Liver (tissue), 4 donors: ENCODE data around the gene DNMBP. TPM values are rescaled to one million over a fixed set of nuclear protein-coding genes. Genes with fewer than 3 reads are reported as not detected.

ENCODE experiments used
- polyA plus RNA-seq, 2 donors: library from polyadenylated mRNA; stranded (reverse) in 1 of 2; unstranded in 1 of 2; fragments of 200-250 nt in 1 of 2; fragments of >200 nt in 1 of 2; fragmentation: Nextera tagmentation in 1 of 2; extraction: Ambion mirVana in 1 of 2; gene quantifications; one replicate each; pipeline versions ENCODE4 v1.2.1 to v1.2.3, GENCODE V29; 2013 to 2015
- total RNA-seq, 2 donors: library from RNA; depleted of rRNA; stranded (reverse); fragments of >200 nt; gene quantifications; one replicate each; pipeline ENCODE4 v1.2.3, GENCODE V29; 2014
- donor health status: healthy.
- donor health status: healthy.
- donor health status: healthy.

The DNMBP gene
- total and polyA plus RNA-seq, 4 donors, result 3.8 to 12.6 (median 5.3) TPM

Other genes starting within 250 kb of the DNMBP start
- 100 to 1,000 TPM in 1 of 2 donors, 10 to 100 TPM in 1; 45.6 to 234 TPM for gene ABCC2, start 227.3 kb downstream of the DNMBP start, total RNA-seq
- gene ABCC2, start 227.3 kb downstream of the DNMBP start, polyA plus RNA-seq, result 10 to 100 TPM; 67.7 to 72.5 TPM
- 100 to 1,000 TPM in 1 of 2 donors, 10 to 100 TPM in 1; 95.7 to 119 TPM for gene CPN1, start 71.9 kb upstream of the DNMBP start, total RNA-seq
- 10 to 100 TPM; 30.4 to 97.8 TPM for gene CPN1, start 71.9 kb upstream of the DNMBP start, polyA plus RNA-seq
- gene ERLIN1, start 176.1 kb upstream of the DNMBP start, total RNA-seq, result 10 to 100 TPM; 73.9 to 85.4 TPM
- 10 to 100 TPM; 21.7 to 66.2 TPM for gene ERLIN1, start 176.1 kb upstream of the DNMBP start, polyA plus RNA-seq
- 10 to 100 TPM; 18.3 to 25.9 TPM for gene CHUK, start 219.6 kb upstream of the DNMBP start, total RNA-seq
- gene CHUK, start 219.6 kb upstream of the DNMBP start, polyA plus RNA-seq, result 1 to 10 TPM; 7.7 to 10.0 TPM